Tongue (tissue), 2 donors: ENCODE results near the gene CUX1. TPM values are rescaled to one million over a fixed set of nuclear protein-coding genes. Genes with fewer than 3 reads are reported as not detected.

Experiments used
- DNase-seq: peaks from one replicate; pipeline ENCODE4 v3.0.0-alpha.2; 2015
- total RNA-seq: library from RNA; depleted of rRNA; stranded (reverse); fragments of >200 nt; gene quantifications from one replicate; pipeline ENCODE4 v1.2.3, GENCODE V29; 2014

The CUX1 gene
- total RNA-seq, 1 donor from 2014 or later: 123 TPM

DNA sequence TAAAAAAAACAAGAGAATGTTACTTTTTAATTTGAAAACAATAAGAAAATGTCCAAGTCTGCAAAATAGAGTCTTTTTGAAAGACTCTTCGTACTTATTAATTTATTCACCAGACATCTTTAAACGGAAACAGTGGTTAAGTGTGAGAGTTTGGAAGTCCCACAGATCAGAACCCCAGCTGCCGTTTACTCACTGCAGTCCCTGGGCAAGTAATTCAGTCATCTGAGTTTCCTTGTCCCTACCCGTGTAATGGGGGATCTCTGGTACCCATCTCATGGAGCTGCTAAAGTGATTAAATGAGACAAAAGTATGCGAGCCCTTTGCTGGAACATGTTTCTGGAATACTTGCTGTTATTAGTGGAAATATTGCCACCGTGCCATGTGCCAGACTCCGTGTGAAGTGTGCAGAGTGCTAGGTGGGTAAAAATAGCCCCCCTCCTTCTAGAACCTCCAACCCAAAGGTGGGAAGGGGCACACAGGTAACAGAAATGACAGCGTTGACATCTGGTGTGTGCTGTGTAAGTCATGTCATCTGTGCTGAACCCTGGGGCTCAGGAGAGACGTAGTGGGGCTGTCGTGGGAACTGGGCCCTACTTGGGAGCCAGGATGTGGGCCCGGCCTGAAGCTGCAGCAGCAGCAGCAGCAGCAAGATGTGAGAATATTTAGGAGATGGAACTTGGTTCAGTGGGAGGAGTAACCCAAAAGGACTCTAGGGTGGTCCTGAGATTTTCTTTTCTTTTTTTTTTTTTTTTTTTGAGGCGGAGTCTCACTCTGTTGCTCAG, 140.5 kb downstream of the CUX1 start:
- no peak for DNase-seq

DNA sequence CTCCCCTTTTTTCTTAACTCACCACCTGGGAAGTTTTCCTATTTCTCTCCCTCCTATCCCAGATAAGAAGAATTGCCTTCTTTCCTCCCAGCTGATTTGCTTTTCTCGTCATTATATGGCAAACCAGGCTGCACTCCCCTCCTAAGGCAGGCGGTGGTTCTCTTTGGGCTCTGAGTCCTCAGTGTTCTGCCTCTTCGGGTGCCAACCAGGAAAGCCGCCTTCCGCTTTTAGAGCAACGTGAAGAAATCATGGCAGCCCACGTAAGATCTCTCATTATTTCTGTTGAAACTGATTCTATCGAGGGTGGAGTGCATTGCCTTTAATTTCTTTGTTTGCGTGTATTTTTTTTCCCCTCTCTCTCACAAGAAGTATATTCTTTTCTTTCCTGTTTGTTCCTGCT, 141.9 kb downstream of the CUX1 start:
- no peak for DNase-seq

DNA sequence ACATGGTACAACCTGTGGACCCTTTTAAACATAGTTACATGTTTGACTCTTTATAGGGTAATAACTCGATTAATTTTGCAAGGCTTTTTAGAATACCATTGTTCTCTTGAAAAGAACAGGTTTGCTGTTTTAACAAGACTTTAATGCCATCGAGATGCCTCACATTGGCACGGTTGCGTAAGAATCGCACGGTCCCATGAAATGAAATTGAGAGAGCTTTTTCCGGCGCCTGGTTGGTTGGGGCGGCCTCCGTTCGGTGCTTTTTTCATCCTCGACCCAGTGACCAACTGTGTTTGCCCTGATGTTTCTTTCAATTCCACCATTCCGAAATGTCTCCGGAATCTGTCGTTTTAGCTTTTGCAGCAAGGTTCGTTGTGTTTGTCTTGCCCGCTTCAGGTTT, 142.4 kb downstream of the CUX1 start:
- no peak for DNase-seq

DNA sequence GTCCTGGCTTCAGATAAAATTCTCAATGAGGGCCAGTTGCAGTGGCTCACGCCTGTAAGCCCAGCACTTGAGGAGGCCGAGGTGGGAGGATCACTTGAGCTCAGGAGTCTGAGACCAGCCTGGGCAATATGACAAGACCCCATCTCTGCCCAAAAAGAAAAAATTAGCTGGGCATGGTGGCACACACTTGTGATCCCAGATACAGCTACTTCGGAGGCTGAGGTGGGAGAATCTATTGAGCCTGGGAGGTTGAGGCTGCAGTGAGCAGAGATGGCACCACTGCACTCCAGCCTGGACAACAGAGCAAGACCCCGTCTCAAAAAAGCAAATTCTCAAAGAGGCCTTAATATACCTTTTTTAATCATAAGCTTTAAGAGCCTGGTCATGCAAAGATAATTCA, 142.9 kb downstream of the CUX1 start:
- DNase-seq: no peak

DNA sequence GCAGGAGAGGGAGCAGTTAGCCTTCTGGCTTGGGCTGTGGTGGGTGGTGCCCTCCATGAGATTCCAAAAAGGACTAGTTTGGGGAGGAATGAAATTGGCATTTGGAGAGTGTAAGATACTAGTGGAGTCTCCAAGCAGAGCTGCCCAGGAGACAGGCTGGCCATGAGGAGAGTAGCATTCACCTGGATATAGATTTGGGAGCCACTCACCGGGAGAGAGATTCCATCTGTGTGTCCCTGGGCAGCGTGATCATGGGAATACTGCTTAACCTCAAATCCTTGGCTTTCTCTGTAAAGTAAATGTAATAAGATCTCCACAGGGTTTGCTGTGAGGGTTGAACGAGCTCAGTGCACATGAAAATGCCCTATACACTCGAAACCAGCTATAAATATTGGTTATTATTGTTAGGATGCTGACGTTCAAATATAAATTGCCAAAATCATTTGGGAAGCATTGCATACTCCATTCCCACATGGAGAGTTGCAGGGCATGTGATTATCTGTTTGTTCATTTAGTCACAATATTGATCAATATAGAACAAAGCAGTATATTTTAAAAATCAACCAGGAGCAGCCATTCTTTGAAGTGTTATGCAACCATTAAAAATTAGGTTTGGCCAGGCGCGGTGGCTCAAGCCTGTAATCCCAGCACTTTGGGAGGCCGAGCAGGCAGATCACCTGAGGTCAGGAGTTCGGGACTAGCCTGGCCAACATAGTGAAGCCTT, 143.7 kb downstream of the CUX1 start:
- DNase-seq: no peak

DNA sequence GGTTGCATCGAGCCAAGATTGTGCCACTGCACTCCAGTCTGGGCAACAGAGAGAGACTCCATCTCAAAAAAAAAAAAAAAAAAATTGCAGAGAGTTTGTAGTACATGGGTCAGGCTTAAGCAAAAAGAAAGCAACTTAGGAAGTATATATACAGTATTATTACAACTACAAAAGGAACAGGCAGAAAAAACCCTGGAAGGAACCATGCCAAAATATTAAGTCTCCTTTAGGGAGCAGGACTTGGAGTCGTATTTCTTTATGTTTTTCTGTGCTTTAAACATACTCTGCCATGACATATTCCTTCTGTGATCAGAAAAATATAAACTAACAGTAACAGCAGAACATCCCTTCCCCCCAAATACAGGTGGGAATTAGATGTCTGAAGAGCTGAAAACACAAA, 144.4 kb downstream of the CUX1 start:
- no peak for DNase-seq

DNA sequence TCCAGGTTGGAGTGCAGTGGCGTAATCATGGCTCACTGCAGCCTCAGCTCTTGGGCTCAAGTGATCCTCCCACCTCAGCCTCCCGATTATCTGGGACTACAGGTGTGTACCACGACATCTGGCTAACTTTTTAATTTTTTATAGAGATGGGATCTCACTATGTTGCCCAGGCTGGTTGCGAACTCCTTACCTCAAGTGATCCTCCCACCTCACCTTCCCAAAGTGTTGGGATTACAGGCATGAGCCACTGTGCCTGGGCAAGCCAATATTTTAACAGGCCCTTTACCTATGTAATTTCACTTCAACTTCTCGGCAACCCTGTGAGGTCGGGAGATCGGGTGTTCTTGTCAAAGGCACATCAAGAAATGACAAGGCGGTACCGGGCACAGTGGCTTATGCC, 146.3 kb downstream of the CUX1 start:
- DNase-seq: no peak

DNA sequence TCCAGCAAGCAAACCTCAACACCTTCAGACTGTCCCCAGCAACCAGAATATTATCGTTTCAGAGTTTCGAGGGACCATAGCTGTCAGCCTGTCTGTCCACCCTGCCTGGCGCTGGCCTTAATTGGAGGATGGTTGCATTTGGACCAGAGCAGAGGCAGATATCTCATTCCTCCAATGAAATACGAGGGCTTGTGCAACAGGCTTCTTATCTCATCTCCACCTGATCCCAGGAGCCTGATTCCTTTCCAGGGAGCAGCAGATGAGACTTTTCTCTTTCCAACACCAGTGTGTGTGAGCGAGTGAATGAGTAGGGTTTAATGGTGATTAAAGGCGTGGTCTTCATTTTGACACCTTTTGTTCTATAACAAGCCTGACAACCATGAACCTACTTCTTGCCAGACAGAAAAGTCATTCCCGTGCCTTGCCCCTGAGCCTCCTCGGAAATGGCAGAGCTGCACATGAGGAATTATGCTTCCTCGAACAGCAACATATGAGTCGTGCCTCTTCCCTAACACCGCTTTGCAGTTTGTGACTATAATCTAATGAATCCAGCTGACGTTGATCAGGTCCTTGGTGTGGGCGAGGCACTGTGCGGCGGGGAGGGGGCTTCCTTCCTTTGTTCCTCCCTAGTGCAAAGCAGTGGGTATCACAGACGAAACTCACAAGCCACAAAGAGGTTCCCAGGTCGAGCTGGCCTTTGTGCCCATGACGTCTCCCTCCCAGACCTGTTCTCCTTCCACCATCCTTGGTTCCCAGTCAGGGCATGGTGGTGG, 147.4 kb downstream of the CUX1 start:
- no peak for DNase-seq

DNA sequence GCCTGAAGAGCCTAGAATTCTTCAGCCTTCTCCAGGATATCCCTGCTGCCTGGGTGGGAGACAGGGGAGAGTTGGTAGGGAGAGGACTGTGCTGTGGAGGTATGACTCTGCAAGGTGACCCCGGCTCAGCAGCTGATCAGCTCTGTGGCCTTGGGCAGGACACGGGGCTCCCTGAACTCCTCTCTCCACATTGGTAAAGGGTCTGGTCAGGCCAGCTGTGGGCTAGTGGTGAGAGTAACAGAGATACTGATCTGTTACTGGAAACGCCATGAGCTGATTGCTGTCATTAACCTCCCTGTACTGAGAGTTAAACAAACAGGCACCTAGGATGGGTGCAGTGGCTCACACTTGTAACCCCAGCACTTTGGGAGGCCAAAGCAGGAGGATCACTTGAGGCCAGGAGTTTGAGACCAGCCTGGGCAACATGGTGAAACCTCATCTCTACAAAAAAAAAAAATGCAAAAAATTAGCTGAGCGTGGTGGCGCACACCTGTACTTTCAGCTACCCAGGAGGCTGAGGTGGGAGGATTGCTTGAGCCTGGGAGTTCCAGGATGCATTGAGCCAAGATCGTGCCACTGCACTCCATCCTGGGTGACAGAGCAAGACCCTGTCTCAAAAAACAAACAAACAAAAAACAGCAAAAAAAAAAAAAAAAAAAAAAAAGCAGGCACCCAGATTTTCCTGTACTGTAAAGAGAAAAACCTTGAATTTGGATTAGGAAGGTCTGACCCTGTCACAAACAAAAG, 151.5 kb downstream of the CUX1 start:
- DNase-seq: no peak

DNA sequence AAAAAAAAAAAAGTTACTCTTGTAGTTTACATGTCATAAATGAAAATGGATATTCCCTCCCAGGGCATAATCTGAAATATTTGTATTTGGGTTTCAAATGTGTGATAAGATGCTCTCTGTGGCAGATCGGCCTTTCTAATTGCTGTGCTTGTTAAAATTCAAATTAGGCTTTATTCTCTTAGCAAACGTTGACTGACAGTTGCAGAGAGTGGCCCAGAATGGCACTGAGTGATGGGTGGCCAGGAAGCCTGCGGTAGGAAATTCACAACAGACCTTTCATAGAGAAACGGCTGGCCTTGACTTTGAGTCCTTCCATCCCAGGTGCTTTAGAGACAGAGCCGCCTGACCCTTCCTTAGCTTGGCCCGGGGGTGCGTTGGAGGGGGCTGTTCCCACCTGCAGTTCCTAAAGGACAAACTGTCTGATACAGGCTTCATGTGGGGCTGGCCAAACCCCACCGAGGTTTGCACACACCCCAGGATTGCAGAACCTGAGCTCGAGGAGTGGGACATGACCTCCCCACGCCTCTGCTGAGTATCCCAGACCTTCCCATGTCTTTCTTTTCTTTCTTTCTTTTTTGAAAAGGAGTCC, 152.7 kb downstream of the CUX1 start:
- DNase-seq: no peak

DNA sequence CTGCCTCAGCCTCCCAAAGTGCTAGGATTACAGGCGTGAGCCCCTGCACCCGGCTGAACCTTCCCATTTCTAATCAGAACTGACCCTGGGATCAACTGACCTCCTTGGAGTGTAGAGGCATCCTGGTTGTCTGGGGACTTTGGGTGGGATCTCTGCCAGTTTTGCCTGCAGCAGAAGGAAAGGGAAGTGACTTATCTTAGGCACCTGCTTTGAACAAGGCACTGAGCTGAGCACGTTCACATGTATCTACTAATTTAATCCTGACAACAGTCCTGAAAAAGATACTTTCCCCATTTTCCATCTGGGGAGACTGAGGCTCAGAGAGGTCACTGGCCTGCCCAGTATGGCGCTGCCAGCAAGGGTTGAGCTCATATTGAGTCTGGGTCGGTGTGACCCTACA, 153.4 kb downstream of the CUX1 start:
- no peak for DNase-seq

DNA sequence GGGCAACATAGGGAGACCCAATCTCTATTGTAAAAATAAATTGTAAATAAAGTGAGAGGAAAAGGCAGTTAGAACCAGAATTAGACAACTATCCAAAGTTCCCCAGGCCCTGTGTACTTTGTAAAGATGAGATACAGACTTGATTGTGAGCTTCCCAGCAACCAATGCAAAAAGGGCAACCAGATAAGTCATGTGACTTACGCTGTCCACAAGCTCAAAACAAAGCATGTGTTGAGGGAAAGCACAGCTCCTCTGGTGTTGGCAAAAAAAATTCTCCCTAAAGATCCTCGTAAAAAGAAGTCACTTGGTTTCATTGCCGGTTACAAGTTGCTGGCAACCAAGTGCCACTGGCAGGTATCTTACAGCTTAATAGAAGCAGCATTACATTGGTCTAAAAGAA, 154.0 kb downstream of the CUX1 start:
- no peak for DNase-seq

DNA sequence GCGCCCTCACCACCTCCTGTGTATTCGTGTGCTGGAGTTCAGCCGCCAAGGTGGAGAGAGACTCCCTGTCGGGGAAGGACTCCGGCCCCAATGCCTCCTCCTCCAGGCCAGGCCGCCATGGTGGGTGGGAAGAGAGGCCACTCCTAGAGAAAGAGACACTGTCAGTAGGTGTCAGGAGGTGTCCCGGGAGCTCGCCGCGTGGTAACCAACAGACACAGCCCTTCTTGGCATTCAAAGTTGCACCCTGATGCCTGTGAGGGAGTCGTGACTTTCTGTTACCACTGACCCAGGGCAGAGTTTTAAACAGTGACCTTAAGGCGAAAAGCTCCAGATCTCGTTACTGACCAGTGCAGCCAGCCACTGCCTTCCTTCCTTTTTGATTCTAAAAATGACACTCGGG, 155.2 kb downstream of the CUX1 start:
- DNase-seq: no peak

DNA sequence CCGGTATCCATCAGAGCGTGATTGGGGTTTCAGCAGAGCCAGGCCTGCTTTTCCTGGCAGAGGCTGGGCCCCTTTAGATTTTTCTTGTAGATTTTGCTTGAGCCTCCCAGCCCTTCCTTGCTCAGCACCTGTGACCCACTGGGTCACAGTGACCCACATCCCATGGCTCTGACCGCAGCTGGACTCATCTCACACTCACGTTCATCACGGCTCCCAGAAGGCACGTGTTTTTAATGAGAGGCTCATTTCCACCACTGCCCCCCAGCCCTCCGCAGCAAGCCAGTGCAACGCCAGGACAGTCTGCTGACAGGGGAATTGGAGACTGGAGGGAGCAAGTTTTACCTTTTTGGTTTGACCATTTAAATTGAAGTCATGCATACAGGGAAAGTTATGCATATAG, 155.7 kb downstream of the CUX1 start:
- DNase-seq: no peak

DNA sequence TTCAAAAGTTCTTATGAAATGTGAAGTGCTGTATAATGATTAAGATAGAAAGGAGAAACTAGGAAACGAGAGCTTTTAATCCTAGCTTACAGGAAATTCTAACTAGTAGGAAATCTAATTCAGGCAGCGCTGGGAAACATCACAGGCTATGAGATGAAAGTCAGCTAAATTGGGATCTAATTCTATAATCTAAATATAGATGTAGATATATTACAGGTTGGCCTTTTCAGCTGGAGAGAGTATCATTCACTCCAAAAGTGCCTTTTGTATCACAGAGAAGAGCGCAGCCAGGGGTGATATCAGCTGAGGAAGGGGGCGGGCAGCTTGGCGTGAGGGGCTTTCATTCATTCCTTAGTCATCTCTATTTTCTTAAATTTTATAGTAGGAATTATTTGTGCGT, 157.0 kb downstream of the CUX1 start:
- no peak for DNase-seq

DNA sequence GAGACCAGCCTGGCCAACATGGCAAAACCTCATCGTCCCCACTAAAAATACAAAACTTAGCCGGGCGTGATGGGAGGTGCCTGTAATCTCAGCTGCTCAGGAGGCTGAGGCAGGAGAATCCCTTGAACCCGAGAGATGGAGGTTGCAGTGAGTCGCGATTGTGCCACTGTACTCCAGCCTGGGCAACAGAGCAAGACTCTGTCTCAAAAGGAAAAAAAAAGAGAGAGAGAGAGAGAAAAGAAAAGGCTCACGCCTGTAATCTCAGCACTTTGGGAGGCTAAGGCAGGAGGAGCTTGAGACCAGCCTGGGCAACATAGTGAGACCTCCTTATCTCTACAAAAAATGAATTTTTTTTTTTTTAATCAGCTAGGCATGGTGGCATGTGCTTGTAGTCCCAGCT, 157.6 kb downstream of the CUX1 start:
- DNase-seq: no peak

DNA sequence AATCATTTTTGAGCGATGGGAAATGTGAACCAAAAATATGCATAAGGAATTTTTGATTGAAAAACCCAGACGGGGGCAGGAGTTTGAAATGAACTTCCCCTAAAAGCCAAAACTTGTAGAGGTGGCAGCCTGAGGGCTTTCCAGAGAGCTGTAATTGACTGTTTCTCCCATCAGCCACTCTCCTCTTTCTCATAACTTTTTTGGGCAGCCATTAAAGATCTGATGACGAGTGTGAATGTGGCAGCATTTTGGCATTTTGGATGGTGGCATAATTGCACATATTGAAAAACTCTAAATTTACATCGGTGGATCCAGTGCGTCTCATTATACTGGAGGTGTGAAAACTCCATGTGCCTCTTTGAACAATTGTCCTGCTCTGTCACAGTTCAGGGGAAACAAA, 159.0 kb downstream of the CUX1 start:
- no peak for DNase-seq

DNA sequence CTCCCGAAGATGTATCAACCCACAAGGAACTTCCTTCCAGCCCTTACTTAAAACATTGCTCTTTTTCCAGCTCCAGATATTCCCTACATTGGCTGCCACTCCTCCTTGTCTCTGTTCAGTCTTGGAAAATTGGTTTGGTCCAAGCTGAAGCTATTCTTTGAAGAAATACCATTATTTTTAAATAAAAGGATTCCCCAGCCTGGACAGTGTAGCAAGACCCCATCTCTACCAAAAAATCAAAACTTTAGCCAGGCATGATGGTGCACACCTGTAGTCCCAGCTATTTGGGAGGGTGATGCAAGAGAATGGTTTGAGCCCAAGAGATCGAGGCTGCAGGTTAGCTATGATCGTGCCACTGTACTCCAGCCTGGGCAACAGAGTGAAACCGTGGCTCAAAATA, 159.8 kb downstream of the CUX1 start:
- DNase-seq: no peak

DNA sequence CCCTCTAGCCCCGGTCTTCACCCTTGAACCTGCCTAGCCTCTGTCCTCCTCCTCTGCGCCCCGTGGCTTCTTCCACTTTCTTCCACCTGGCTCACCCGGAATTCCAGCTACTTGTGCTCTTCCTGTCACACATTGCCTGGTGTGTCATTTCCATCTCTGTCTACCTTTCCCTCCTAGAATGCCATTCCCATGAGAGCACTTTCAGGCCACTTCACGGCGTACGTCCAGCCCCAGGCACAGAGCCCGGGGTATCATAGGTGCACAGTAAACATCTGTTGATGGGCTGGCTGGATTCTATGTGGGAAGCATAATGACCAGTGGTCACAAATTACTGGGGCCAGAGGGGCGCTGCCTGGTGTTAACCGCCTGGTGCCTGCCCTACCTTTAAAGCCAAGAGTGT, 161.3 kb downstream of the CUX1 start:
- no peak for DNase-seq

DNA sequence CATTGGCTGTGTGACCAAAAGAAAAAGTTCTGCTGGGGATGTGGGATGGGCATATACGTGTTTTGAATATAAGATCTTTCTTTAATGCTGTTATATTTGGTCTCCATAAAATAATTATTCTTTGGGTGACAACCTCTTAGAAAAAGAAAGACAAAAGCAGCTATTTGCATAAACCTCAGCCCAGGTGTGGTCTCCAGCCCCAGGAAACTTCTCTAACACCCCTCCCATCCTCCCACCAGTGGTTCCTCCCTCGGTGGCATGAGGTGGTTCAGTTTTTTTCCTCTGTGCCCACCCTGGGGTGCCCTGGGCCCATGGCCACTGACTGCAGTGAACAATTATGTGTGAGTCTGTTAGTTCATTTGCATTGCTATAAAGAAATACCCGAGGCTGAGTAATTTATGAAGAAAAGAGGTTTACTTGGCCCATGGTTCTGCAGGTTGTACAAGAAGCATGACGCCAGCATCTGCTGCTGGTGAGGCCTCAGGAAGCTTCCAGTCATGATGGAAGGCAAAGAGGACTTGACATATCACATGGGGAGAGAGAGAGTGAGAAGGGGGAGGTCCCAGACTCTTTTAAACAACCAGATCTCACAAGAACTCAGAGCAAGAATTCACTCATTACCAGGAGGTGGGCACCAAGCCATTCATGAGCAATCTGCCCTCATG, 165.9 kb downstream of the CUX1 start:
- no peak for DNase-seq

DNA sequence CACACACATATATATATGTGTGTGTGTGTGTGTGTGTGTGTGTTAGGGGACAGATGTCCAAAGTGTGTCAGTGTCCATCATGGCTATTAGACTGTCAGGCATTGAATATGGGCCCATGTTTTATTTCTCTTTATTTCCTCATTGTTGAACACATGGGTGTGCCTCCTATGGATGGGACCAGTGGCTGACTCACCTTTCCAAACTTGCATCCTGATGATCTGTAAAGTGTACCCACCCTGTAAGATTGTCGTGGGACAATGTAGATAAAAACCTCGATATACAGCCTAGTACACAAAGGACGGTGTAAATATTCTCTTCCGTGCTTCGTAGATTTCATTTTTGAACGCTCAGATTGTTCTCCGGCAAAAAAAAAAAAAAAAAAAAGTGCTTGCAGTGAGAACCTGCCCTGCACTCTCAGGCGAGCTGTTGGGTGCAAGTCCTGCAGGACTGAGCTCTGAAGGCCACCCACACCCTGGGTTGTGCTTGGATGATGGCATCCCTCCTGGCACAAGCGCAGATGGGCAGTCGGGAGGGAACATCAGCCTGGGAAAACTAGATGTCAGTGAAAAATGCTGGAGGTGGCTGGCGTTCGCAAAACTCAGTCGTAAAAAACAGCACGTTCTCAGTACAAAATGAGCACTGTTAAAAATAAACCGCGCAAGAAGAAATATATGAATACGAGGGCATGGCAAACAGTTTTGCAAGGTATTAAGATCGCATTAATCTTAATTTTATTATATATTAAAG, 166.9 kb downstream of the CUX1 start:
- DNase-seq: no peak
